HG02884 (cell line): ENCODE data around the gene TANC1.

Experiments used
- ATAC-seq: cut with Tn5 transposase; IDR thresholded peaks from one replicate; pipeline ENCODE4 v1.9.1; 2021; ENCODE audit warnings: mild to moderate bottlenecking, moderate library complexity; ENCODE audit not compliant: unreplicated experiment

TANC1 gene

DNA sequence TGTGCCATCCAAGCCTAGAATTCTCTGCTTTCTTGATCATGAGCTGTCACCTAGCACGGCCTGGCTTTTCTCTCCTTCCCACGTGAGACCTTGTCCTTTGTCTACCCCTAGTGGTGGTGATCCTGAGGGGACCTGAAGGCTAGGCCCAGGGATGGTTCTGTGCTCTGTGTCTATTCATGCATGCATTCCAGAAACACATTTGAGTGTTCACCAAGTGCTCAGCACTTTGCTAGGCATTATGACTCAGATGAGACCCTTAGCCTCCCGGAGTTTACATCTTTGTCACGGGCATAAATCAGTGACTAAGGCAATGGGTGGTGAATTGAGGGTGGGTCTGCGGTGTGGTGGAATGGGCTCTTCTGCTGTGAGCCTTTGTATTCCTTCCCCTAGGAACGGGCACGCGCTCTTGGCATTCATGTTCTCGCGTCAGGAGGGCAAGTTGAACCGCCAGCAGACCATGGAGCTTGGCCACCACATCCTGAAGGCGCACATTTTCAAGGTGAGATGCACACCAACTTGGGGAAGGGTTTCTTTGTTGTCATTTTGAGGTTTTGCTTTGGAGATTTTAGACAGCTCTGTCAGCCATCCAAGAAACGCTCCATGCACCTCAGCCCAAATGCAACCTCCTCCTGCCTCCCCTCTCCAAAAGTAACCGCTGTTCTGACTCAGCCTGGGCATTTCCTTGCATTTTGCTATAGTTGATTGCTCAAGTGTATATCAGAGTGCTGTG, 217.1 kb downstream of the TANC1 start:
- ATAC-seq, result peak; percentile 75

DNA sequence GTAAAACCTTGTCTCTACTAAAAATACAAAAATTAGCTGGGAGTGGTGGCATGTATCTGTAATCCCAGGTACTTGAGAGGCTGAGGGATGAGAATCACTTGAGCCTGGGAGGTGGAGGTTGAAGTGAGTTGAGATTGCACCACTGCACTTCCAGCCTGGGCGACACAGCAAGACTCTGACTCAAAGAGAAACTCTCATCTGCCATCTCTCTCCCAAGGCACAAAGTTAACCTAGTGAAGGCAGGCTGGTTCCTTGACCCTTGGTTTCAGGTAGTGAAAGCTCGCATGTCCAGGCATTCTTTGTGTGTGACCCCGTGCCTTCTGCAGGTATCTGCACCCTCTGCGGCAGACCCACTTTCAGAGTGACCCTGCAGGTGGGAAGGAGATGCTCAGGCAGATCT, 218.0 kb downstream of the TANC1 start:
- ATAC-seq, result no peak

DNA sequence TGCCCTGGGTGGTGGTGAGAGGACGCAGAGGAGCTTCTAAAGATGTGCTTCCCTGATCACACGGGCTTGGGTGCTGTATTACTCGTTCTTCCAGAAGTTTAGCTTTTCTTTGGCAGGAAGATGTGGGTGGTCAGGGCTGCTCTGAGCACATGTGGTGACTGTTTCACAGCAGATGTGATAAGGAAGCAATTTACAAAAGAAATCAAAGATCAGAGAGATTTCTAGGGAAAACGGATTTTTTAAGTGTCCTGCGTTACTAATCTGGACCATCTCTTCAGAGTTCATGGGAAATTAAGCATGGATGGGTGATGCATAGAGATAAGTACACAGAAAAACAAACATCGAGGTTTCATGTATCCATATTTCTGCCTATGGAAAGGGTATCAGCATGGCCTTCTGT, 218.7 kb downstream of the TANC1 start:
- no peak for ATAC-seq

DNA sequence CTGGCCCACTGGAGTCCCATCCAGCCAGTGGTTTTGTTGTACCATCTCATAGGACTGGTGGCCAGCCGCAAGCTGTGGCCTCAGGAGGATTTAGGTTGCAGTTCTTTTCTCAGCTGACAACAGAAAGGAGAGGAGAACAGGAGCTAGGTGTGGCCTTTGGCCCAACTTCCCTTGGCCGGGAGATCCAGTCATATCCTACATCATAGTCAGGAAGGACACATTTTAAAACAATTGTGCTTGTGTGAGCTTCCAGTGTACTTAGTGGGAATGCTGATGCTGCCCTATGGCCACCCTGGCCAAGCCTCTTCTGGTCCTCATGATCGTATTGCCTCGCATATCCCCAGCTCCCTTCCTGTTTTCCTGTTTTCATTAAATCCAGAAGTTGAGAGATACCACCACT, 220.0 kb downstream of the TANC1 start:
- ATAC-seq, result no peak

DNA sequence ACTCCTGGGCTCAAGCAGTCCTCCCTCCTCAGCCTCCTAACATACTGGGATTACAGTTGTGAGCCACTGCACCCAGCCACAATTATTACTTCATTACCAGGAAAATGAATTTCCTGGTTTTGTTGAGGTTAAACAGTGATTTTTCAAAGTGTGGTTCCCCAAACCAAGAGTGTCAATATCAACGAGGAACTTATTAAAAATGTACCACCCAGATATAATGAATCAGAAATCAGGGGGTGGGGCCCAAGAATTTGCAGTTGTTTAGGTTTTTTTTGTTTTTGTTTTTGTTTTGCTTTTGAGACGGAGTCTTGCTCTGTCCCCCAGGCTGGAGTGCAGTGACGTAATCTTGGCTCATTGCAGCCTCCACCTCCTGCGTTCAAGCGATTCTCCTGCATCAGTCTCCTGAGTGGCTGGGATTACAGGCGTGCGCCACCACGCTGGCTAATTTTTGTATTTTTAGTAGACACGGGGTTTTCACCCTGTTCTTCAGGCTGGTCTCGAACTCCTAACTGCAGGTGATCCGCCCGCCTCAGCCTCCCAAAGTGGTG, 224.0 kb downstream of the TANC1 start:
- ATAC-seq, result no peak

DNA sequence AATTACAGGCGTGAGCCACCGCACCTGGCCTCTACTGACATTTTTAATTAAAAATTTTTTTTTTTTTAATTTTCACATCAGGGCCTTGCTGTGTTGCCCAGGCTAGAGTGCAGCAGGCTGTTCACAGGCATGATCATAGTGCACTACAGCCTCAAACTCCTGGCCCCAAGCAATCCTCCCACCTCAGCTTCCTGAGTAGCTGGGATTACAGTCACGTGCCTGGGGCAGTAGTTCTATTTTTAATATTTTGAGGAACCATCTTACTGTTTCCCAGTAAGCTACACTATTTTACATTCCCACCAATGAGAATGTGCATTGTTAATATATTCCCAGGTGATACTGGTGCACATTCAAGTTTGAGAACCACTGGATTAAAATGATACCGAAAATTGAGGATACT, 225.4 kb downstream of the TANC1 start:
- no peak for ATAC-seq

DNA sequence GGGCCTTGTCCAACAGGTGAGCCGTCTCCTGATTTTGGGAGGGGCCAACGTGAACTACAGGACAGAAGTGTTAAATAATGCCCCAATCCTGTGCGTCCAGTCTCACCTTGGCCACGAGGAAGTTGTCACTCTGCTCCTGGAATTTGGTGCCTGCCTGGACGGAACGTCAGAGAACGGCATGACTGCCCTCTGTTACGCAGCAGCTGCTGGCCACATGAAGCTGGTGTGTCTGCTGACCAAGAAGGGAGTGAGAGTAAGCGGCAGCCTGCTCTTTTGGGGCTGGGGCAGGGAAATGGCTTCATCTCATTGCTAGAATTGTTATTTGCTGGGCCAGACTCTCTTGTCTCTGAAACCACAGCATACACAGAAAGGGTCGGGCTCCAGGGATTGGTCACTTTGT, 225.8 kb downstream of the TANC1 start:
- ATAC-seq, result no peak

DNA sequence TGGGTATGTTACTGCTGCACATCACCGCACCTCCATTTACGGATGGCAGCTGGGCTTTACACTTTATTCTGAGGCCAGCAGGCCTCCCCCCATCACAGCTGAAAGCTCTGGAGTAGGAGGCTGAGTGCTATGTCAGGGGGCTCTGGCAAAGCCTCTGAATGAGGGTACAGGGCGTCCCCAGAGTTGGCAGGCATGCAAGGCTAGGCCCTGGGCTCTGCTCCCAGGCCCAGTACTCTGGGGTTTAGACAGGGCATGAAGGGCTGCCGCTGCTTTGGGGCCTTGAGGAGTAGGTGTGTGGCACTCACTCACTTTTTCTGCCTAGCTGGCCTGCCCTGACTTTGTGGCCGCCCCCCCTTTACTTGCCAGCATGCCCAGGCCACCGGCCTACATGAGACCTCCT, 227.3 kb downstream of the TANC1 start:
- ATAC-seq, result no peak

DNA sequence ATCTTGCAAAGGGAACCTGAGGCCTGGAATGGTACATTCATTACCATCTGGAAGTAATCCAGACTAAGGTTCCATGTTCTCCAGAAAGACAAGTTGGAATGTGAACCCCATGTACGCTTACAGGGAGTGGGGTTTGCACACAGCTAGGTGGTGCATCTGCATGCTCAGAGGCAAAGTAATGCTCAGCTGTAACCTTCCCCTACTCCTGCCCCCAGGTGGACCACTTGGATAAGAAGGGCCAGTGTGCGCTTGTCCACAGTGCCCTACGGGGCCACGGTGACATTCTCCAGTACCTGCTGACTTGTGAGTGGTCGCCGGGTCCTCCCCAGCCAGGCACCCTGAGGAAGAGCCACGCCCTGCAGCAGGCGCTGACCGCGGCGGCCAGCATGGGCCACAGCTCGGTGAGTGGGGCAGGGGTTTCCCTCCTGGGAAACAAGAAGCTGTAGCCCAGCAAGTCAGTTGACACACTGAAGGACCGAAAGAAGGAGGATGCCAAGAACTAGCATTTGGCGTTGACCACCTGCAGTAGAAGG, 228.0 kb downstream of the TANC1 start:
- ATAC-seq, result no peak

DNA sequence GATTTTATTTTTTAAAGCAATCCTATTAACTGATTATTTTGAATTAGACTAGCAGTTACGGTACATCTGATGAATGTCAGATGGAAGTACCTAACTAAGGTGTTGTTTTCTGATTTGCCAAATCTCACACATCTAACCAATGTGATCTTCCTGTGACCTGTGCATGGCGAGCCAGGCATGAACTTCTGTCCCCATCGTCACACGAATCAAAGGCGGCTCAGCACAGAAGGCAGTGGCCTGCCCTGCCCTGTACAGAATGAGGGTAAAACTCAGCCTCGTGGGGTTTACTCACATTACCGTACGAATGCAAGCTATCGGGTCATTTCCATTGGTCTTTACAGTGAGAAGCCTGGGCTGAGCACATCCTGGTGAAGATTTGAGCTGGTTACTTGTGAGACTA, 230.8 kb downstream of the TANC1 start:
- no peak for ATAC-seq

DNA sequence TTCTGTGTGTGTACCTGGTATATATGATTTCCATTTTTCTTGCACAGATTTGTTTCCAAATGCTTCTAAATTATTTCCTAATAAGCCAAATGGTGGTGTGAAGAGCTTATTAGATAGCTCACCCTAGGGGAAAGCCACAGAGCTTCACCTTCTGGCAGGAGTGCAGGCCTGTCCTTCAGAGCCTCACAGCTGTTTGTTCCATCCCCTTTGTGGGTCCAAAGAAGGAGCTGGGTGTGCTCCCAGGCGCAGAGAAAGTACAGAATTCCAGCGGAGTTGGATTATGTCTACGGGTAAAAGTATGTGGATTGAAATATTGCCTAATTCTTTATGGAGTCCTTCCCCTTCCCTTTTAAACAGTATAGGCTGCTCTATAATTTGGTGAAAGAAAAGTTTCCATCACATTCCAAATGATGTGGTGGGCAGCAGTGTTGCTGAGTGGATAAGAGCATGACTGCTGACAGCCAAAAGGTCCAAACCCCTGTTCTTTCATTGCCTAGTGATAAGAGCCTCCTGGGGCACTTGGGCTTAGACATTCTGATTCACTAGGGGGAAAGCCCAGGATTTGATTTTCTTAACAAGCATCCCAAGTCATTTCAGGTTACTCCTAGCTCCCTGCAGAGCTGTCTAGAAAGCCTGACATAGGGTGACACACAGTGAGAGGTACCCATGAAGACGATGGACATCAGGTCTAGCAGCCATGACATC, 231.5 kb downstream of the TANC1 start:
- ATAC-seq, result no peak

DNA sequence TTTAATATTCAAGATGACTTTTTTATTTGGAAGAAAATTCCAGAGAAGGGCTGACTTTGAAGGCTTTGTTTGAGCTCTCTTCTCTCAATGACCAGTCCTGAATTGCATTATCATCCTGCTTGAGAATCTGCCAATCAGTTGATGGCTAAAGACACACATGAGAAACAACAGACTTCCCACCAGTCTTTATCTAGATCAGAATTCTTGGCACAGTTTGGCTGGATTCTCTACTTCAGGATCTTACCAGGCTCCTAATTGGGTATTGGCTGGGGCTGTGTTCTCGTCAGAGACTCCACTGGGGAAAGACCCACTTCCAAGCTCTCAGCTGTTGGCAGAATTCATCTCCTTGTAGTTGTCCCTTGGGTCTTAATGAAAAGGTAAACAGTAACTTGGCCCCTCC, 232.1 kb downstream of the TANC1 start:
- ATAC-seq, result no peak

DNA sequence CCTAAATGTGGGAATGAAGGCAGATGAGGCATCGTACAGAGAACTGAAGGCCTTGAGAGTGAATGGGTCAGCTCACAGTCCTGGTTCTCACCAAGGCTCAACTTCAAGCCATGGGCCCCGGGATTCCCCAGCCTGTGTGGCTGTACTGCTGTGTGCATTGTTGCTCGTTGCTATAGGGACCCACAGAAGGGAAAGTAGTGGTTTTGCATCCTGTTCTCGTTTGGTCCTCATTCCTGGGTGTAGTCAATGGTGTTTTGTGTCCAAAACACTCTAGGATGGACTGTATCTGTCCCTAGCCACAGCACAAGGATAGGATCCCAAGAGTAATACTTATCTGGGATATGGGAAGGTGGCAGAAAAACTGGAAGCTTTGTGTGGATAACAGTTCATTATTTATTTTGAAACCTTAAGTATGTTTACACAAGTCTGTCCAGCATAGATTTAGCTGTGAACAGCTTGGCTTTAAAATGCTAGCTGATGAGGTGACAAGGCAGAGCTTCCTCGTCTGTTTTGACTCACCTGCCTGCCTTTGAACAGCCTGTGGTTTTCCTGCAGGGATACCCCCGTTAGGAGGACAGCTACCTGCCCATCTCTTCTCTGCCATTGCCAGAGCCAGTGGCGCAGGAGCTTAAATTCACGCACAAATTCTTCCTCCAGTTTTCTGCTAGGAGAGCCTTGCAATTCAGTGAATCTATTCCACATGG, 233.1 kb downstream of the TANC1 start:
- ATAC-seq, result peak; percentile 98

DNA sequence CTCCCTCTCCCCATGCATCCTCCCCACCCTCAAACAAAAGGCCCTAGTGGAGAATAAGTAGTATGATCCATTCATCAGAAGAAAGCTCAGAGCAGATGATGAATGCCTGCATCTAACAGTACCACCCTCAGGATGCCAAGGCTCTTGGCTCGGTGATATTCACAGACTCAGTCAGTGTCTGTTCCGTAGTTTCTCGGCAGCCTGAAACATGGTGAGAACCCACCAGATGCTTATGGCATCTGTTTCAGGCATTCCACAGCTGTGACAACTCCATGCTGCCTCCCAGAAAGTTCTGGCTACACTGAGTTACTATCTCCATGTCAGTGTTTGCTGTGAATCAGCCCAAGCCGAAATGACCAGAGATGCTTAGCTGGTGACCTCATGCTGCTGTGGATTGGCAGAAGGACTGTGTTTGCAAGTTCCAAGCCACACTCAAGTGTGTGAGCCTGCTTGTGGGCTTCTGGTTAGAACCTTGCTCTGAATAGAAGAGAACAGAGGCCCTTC, 234.2 kb downstream of the TANC1 start:
- ATAC-seq, result no peak

DNA sequence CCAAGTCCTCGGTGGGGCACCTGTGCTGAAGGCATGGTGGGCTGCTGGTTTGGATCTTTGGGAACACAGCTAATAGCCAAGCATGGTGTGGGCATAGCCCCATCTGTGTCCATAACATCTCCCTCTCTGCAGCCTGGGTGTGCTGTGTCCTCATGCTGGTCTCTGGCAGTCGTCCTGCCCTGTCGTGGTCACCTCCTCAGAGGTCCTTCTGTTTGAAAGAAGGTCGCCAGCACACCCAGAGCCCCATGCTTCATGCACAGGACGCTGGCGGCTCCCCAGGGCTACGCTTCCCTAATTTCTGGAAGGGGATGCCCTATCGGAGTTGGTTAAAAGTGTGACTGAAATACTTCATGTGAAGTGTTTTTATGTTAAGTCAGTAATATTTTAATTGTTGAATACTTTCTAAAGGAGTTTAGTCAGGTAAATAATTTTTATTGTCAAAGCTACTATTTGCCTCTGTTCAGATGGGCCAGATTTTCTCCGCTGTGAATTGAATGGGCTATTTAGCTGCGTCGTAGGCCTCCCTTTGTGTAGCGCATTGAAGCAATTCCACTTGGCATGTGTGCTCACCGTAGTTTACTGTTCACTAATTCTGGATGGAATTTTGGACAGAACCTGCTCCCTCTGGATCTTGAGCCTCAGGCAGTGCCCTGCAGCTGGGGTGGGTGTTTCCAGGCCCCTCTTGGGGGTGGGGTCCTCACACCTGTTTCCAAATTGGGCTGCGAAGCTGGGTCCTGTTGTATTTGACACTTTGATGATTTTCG, 236.1 kb downstream of the TANC1 start:
- ATAC-seq, result no peak

DNA sequence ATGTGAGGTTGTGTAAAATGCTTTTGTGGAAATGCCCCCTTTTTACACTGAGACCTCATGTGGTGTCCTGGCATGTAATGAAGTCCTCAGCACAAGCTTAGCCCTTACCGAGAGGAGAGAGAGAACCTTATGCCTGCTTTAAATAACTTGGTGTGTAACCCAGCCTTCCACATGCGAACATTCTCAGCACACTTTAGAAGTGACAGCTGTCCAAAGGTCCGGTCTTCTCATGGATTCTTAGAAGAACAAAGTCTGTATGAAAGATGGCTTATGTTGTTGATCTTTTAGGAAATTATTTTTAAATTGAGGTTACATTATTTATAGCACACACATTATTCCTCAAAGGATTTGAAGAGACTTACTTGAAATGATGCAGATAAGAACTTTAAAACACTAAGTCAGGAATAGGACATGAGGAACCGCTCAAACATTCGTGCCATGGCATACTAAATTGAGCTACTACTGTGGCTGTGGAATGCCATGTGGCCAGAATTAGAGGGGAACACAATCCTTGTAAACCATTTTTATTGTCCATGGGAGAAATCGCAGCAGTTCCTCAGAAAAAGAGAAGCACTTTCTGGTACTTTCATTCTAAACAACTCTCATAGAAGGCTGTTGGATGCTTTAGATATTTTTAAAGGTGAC, 238.4 kb downstream of the TANC1 start:
- ATAC-seq, result no peak

DNA sequence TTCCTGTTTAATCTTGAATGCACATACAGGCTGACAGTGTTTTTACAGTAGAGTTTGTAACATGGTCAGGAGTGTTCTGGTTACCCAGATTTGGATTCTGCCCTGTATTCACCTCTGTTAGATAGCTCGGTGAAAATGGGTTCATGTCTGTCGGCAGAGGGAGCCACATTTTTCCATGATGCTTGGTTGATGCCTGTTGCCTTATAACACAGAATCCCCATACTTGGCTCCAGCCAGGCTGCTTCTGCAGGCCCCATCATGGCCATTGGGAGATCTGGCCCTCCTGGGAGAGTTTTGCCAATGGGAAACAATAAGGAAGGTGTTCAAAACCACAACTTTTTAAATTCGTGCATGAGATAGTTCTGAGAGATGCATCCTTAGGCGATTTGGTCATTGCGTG, 240.0 kb downstream of the TANC1 start:
- no peak for ATAC-seq

DNA sequence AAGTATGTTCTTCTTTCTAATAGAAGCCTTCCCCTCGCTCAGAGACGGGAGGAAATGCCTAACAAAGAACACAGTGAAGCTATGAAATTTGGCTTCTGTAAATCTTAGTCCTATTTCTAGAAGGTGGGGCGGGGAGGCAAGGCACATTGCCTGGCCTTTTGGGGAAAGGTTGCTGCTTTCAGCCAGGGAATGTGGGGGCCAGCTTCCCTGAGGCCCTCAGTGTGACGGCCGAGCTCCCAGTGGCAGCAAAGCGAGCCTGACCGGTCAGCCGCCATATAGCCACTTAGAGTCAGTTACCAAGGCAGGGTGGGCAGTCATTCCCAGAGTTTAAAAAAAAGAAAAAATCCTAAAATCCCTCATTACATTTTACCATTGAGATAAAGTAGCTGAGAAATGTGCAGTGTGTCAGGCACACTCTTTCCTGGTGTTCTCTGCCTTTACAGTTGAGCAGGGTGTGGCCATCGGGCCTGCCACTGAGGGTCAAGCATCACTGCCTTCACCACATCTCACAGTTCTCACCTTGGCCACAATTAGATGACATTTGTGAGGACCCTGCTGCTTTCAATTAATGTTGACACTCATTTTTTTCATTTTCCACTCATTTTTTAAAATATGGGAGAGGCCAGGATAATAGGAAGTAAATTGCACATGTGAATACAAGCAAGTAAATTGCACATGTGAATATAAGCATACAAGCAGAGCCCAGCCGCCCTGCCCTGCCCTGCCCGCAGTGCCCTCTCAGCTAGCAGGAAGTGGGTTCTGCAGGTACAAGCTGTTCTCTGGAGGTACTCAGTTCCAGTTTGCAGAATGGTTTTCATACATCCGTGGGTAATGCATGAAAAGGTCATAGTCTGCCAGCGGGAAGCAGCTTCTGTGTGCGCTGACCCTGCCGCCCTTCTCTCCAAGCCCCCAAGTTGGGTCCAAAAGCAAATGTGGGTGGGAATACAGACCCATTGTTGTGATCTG, 241.2 kb downstream of the TANC1 start:
- no peak for ATAC-seq
